H1 (cell line): ENCODE results near the gene PITRM1. TPM values are rescaled to one million over a fixed set of nuclear protein-coding genes. Genes with fewer than 3 reads are reported as not detected.

Experiments
- CTCF ChIA-PET: fragments of 300-600 bp; sonication (Branson Sonifier 250); formaldehyde crosslinking; loops from one replicate; lab custom pipeline; 2021; ENCODE audit not compliant: partially characterized antibody; lab: Charles Lee
- POLR2A ChIA-PET: fragments of 300-600 bp; sonication (Branson Sonifier 250); formaldehyde crosslinking; loops from one replicate; lab custom pipeline; 2021; ENCODE audit warnings: inconsistent platforms; ENCODE audit not compliant: partially characterized antibody; lab: Charles Lee
- DNase-seq, 2 experiments: peaks; one replicate each; pipeline versions ENCODE4 v3.0.0 to v3.0.0-alpha.2; 2010 to 2022; ENCODE audit warnings: low spot score in 2 of 2, low read depth in 1 of 2, mixed read lengths in 1 of 2
- FAIRE-seq: peaks from 2 replicates; lab custom pipeline; 2011; peaks lifted over from hg19 to GRCh38; lab: Jason Lieb, UNC
- H2AFZ ChIP-seq: 2 replicates; pipeline ENCODE4 v1.8.1; 2012; ENCODE audit warnings: low read length, inconsistent platforms
- H2AK5ac ChIP-seq: 2 replicates; pipeline ENCODE4 v1.6.1; 2013; ENCODE audit warnings: low read depth, low read length
- H2BK120ac ChIP-seq: replicated peaks from 2 replicates; pipeline ENCODE3; 2013; ENCODE audit warnings: low read depth, low read length, inconsistent platforms
- H2BK12ac ChIP-seq: 2 replicates; pipeline ENCODE4 v1.6.1; 2013; ENCODE audit warnings: low read depth, low read length
- H2BK15ac ChIP-seq: 2 replicates; pipeline ENCODE4 v1.6.1; 2013; ENCODE audit warnings: low read length
- H2BK20ac ChIP-seq: 2 replicates; pipeline ENCODE4 v1.6.1; 2013; ENCODE audit warnings: low read length
- H2BK5ac ChIP-seq: 2 replicates; pipeline ENCODE4 v1.6.1; 2013; ENCODE audit warnings: low read depth, low read length
- H3K14ac ChIP-seq: 2 replicates; pipeline ENCODE4 v1.6.1; 2013; ENCODE audit warnings: inconsistent platforms; ENCODE audit not compliant: insufficient read length
- H3K18ac ChIP-seq: 2 replicates; pipeline ENCODE4 v1.6.1; 2013; ENCODE audit warnings: low read length; ENCODE audit errors: extremely low read depth
- H3K23ac ChIP-seq: 2 replicates; pipeline ENCODE4 v1.6.1; 2013; ENCODE audit warnings: inconsistent platforms; ENCODE audit not compliant: insufficient read length
- H3K23me2 ChIP-seq: 2 replicates; pipeline ENCODE4 v1.6.1; 2013; ENCODE audit warnings: low read depth, low read length
- H3K27ac ChIP-seq: 2 replicates; pipeline ENCODE4 v1.6.1; 2011; ENCODE audit warnings: low read depth, low read length, inconsistent platforms
- H3K27me3 ChIP-seq, 4 experiments: replicated peaks in 1 of 4; 1 replicate in 1 of 4; 2 replicates in 3 of 4; pipeline versions ENCODE4 v1.6.1 to v1.8.1; 2011 to 2013; ENCODE audit warnings: low read length in 3 of 4, mild to moderate bottlenecking in 3 of 4, inconsistent platforms in 2 of 4, mixed read lengths in 2 of 4, moderate library complexity in 1 of 4; ENCODE audit not compliant: control insufficient read depth in 3 of 4, insufficient read depth in 3 of 4; ENCODE audit errors: extremely low read depth in 1 of 4
- H3K36me3 ChIP-seq, 4 experiments: 2 replicates each; pipeline versions ENCODE4 v1.6.1 to v1.8.1; 2011 to 2013; ENCODE audit warnings: mild to moderate bottlenecking in 4 of 4, low read length in 3 of 4, moderate library complexity in 2 of 4, control low read depth in 1 of 4, inconsistent platforms in 1 of 4; ENCODE audit not compliant: insufficient read depth in 4 of 4, control insufficient read depth in 2 of 4
- H3K4ac ChIP-seq: replicated peaks from 2 replicates; pipeline ENCODE3; 2013; ENCODE audit warnings: low read length, low read depth, mixed read lengths, inconsistent platforms; ENCODE audit not compliant: insufficient read length
- H3K4me1 ChIP-seq, 4 experiments: replicated peaks in 1 of 4; 1 replicate in 1 of 4; 2 replicates in 3 of 4; pipeline versions ENCODE4 v1.6.1 to v1.8.1; 2011 to 2013; ENCODE audit warnings: low read length in 3 of 4, inconsistent platforms in 2 of 4, mixed read lengths in 1 of 4; ENCODE audit not compliant: insufficient read depth in 4 of 4, control insufficient read depth in 3 of 4
- H3K4me2 ChIP-seq, 2 experiments: 2 replicates each; pipeline versions ENCODE4 v1.6.1 to v1.8.1; 2011 to 2013; ENCODE audit warnings: low read depth in 2 of 2, low read length in 2 of 2, control low read depth in 1 of 2, inconsistent platforms in 1 of 2, mild to moderate bottlenecking in 1 of 2; ENCODE audit not compliant: insufficient read depth in 1 of 2
- H3K4me3 ChIP-seq, 4 experiments: fragments of 200-600, 300-600 bp in 1 of 4; sonication (generic), shearing (Covaris generic), sonication (Bioruptor Twin) in 1 of 4; 2 replicates each; pipeline versions ENCODE4 v1.5.1 to v1.8.1; 2011 to 2016; ENCODE audit warnings: low read length in 4 of 4, low read depth in 3 of 4, control low read depth in 2 of 4, inconsistent platforms in 2 of 4, mild to moderate bottlenecking in 2 of 4, mixed read lengths in 1 of 4, moderate library complexity in 1 of 4; ENCODE audit not compliant: insufficient read depth in 2 of 4; ENCODE audit errors: extremely low read depth in 1 of 4
- H3K56ac ChIP-seq: replicated peaks from 2 replicates; pipeline ENCODE3; 2013; ENCODE audit warnings: low read depth, mild to moderate bottlenecking, mixed read lengths, low read length, inconsistent platforms; ENCODE audit not compliant: insufficient read length
- H3K79me1 ChIP-seq: 2 replicates; pipeline ENCODE4 v1.6.1; 2013; ENCODE audit warnings: low read depth, low read length, control low read depth
- H3K79me2 ChIP-seq, 2 experiments: 2 replicates each; pipeline versions ENCODE4 v1.6.1 to v1.8.1; 2012 to 2013; ENCODE audit warnings: low read length in 2 of 2, mild to moderate bottlenecking in 2 of 2, inconsistent platforms in 1 of 2; ENCODE audit not compliant: insufficient read depth in 2 of 2, control insufficient read depth in 1 of 2
- H3K9ac ChIP-seq, 4 experiments: replicated peaks in 1 of 4; 1 replicate in 1 of 4; 2 replicates in 3 of 4; pipeline versions ENCODE4 v1.6.1 to v1.8.1; 2011 to 2013; ENCODE audit warnings: low read depth in 3 of 4, low read length in 3 of 4, control low read depth in 2 of 4, mild to moderate bottlenecking in 2 of 4, moderate library complexity in 2 of 4, inconsistent platforms in 1 of 4; ENCODE audit errors: extremely low read depth in 1 of 4
- H3K9me3 ChIP-seq, 2 experiments: 2 replicates each; pipeline versions ENCODE4 v1.6.1 to v1.8.1; 2012 to 2013; ENCODE audit warnings: mild to moderate bottlenecking in 2 of 2, moderate library complexity in 2 of 2, control low read depth in 1 of 2, inconsistent platforms in 1 of 2, low read depth in 1 of 2, low read length in 1 of 2, mixed read lengths in 1 of 2; ENCODE audit not compliant: insufficient read depth in 2 of 2
- H4K20me1 ChIP-seq, 2 experiments: replicated peaks in 1 of 2; 2 replicates each; pipeline versions ENCODE3 to v1.8.1; 2011 to 2013; ENCODE audit warnings: inconsistent platforms in 2 of 2, low read length in 2 of 2, mild to moderate bottlenecking in 1 of 2; ENCODE audit not compliant: insufficient read depth in 2 of 2, control insufficient read depth in 1 of 2
- H4K5ac ChIP-seq: 2 replicates; pipeline ENCODE4 v1.6.1; 2013; ENCODE audit warnings: low read length, low read depth, mixed read lengths, inconsistent platforms; ENCODE audit not compliant: insufficient read length
- H4K8ac ChIP-seq: 2 replicates; pipeline ENCODE4 v1.8.0; 2013; ENCODE audit warnings: mild to moderate bottlenecking, moderate library complexity, low read length, inconsistent platforms; ENCODE audit not compliant: insufficient read depth; ENCODE audit errors: extremely low read depth
- H4K91ac ChIP-seq: replicated peaks from 2 replicates; pipeline ENCODE3; 2013; ENCODE audit warnings: low read length, mixed read lengths, inconsistent platforms; ENCODE audit not compliant: insufficient read length
- CBX5 ChIP-seq: fragments of 300-800, 300-1000 bp; sonication (generic); IDR thresholded peaks from 2 replicates; pipeline ENCODE4 v1.7.1; 2016; ENCODE audit warnings: antibody characterized with exemption, low read length, low read depth
- CBX8 ChIP-seq: fragments of 300-800, 300-1000 bp; sonication (generic); IDR thresholded peaks from 2 replicates; pipeline ENCODE4 v1.7.1; 2016; ENCODE audit warnings: low read depth, low read length, borderline replicate concordance
- NRF1 ChIP-seq: IDR thresholded peaks from 2 replicates; pipeline ENCODE4 v1.6.1; 2011; ENCODE audit warnings: mild to moderate bottlenecking, low read depth, low read length, improper control_type of control experiment
- POLR2AphosphoS5 ChIP-seq: IDR thresholded peaks from 2 replicates; pipeline ENCODE4 v1.6.1; 2011; ENCODE audit warnings: low read depth, low read length
- TAF7 ChIP-seq: optimal IDR thresholded peaks from 2 replicates; pipeline ENCODE3; 2011; ENCODE audit warnings: low read depth, mild to moderate bottlenecking, inconsistent platforms, low read length, moderate library complexity, borderline replicate concordance
- YY1 ChIP-seq: IDR thresholded peaks from 2 replicates; pipeline ENCODE4 v1.6.1; 2011; ENCODE audit warnings: low read depth, mild to moderate bottlenecking, low read length
- ZNF274 ChIP-seq: IDR thresholded peaks from 2 replicates; pipeline ENCODE4 v1.7.0; 2012; ENCODE audit warnings: low read length, borderline replicate concordance; ENCODE audit errors: extremely low read depth
- WGBS, 2 experiments: shearing (Covaris generic) in 1 of 2; methylation state at CpG; one replicate each; pipeline versions ENCODE4 v1.1.6 to v1.1.7; 2013 to 2015; ENCODE audit warnings: low lambda C conversion rate in 2 of 2, mixed read lengths in 2 of 2, inconsistent platforms in 1 of 2, low coverage in 1 of 2, missing lambda C conversion rate in 1 of 2; ENCODE audit not compliant: insufficient replicate concordance in 2 of 2, insufficient coverage in 1 of 2, insufficient read length in 1 of 2; ENCODE audit errors: extremely low coverage in 1 of 2, missing lambda C conversion rate in 1 of 2; 5-methylcytosine and 5-hydroxymethylcytosine counted together
- polyA plus RNA-seq, 7 experiments: library from polyadenylated mRNA; depleted of rRNA in 3 of 7; stranded (reverse) in 5 of 7; unstranded in 2 of 7; fragments of >200 nt in 5 of 7; fragments of 200-250 nt in 2 of 7; gene quantifications; 1 replicate in 5 of 7; 2 replicates in 1 of 7; 4 replicates in 1 of 7; pipeline versions ENCODE4 v1.2.1 to v1.2.3, GENCODE V29; 2011 to 2013; ENCODE audit warnings: missing spikeins in 2 of 7, mixed read lengths in 2 of 7
- total RNA-seq: library from RNA; stranded (reverse); fragmentation: NEBNext Ultra II Directional; extraction: Animal tissue kit (Norgen Biotek cat#: 25700); gene quantifications from 2 replicates; pipeline ENCODE4 v1.2.1, GENCODE V29; 2021
- TF ChIP-seq, protein P1 (sequence below): IDR thresholded peaks from 2 replicates; pipeline ENCODE4 v1.6.1; 2012; ENCODE audit warnings: inconsistent platforms

PITRM1 gene
- total and polyA plus RNA-seq, 2 of the 8 experiments (the other 6 are each of a cell fraction or from before 2014, with no cell fraction given) = 18.6 to 31.5 TPM

GRCh38 chr10:3115685-3116084, 56.9 kb downstream of the PITRM1 start:
- H2BK12ac ChIP-seq = no peak overlapping the region
- whole genome bisulfite sequencing, 2 experiments = 87% methylated on average over 8 of the region's 8 CpGs; no CpG with 5 or more reads in 1 of the 2 experiments
- H3K79me1 ChIP-seq = peaks cover 5% of the 10 kb centered on the region
- TF ChIP-seq ZNF274 (no peak), CBX8 (no peak), YY1 (no peak), POLR2AphosphoS5 (no peak), NRF1 (no peak), CBX5 (no peak), TAF7 (no peak)
- TF ChIP-seq, protein P1, sequence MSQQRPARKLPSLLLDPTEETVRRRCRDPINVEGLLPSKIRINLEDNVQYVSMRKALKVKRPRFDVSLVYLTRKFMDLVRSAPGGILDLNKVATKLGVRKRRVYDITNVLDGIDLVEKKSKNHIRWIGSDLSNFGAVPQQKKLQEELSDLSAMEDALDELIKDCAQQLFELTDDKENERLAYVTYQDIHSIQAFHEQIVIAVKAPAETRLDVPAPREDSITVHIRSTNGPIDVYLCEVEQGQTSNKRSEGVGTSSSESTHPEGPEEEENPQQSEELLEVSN = no peak
- TF ChIP-seq, all 59 proteins: peak for 0
- Histone ChIP-seq H3K23ac (no peak overlapping the region), H2BK120ac (no peak overlapping the region), H3K27ac (no peak overlapping the region), H3K9me3 (no peaks in the 10 kb centered on the region), H3K36me3 (peaks cover 32 to 76% (median 60%) of the 10 kb centered on the region in 4 experiments), H2AK5ac (no peak overlapping the region), H4K20me1 (peaks cover 7 to 16% of the 10 kb centered on the region in 2 experiments), H3K4ac (no peak overlapping the region), H4K8ac (no peak overlapping the region), H3K18ac (no peak overlapping the region), H3K4me1 (no peaks in the 10 kb centered on the region), H3K4me3 (no peak overlapping the region), H3K9ac (no peak overlapping the region), H2BK20ac (no peak overlapping the region), H3K79me2 (0 out of 4 replicates have a peak, but pooled peaks cover 0 to 3% of the 10 kb centered on the region in 2 experiments), H3K27me3 (no peaks in the 10 kb centered on the region), H2BK15ac (no peak overlapping the region), H3K23me2 (no peaks in the 10 kb centered on the region; the same call in 1 of the 2 replicates), H3K56ac (no peak overlapping the region), H3K4me2 (no peak overlapping the region), H2BK5ac (no peak overlapping the region), H3K14ac (no peak overlapping the region), H4K5ac (no peak overlapping the region), H2AFZ (no peak overlapping the region), H4K91ac (no peak overlapping the region)
- ChIA-PET POLR2A (interaction anchor here (0.9 to 1.4 kb wide), 2 partner anchors 9 to 44 kb away, joined by 3 to 5 read pairs; no protein-coding TSS in a partner anchor), CTCF (no interaction called here)
- no peak for FAIRE-seq
- DNase-seq = no peak
